GM19452 (cell line): ENCODE results near the gene USF2.
A peak's percentile ranks its signal among the peaks of the same experiment; 100 is the strongest.

Source experiments
- ATAC-seq: cut with Tn5 transposase; IDR thresholded peaks from one replicate; pipeline ENCODE4 v1.9.1; 2021; ENCODE audit not compliant: unreplicated experiment

The USF2 gene

GRCh38 chr19:35240327-35240726, 28.4 kb upstream of the USF2 start:
- ATAC-seq, result no peak

GRCh38 chr19:35241417-35241816, 27.3 kb upstream of the USF2 start:
- no peak for ATAC-seq

GRCh38 chr19:35246466-35247092, 22.2 kb upstream of the USF2 start:
- no peak for ATAC-seq

- peak; percentile 37 for ATAC-seq
These were observed 21.0 kb upstream of the USF2 start for GRCh38 chr19:35247526-35248309.

- peak; percentile 75 for ATAC-seq
These were observed 20.2 kb upstream of the USF2 start, which contains the start of gene LSR for GRCh38 chr19:35248310-35249145. TSS of gene LSR (plus strand) at chr19:35249002. CDS start at chr19:35249023, 21 bp downstream.

- no peak for ATAC-seq
These were observed 19.5 kb upstream of the USF2 start for GRCh38 chr19:35249146-35249847.

- ATAC-seq, result no peak
These were observed 18.7 kb upstream of the USF2 start for GRCh38 chr19:35249848-35250711.

GRCh38 chr19:35251456-35251855, 17.3 kb upstream of the USF2 start:
- no peak for ATAC-seq

GRCh38 chr19:35253316-35254286, 15.2 kb upstream of the USF2 start:
- no peak for ATAC-seq

- no peak for ATAC-seq
These were observed 14.1 kb upstream of the USF2 start for GRCh38 chr19:35254341-35255297.

- ATAC-seq, result no peak
These were observed 12.2 kb upstream of the USF2 start for GRCh38 chr19:35256566-35256965.

- ATAC-seq, result no peak
These were observed 11.7 kb upstream of the USF2 start for GRCh38 chr19:35257113-35257461.

GRCh38 chr19:35260694-35261304, 8.0 kb upstream of the USF2 start:
- no peak for ATAC-seq

- ATAC-seq, result no peak
These were observed 7.2 kb upstream of the USF2 start for GRCh38 chr19:35261356-35262100.

GRCh38 chr19:35262101-35262761, 6.5 kb upstream of the USF2 start:
- no peak for ATAC-seq
